K562 (cell line): ENCODE data around the gene MOSPD2. TPM values are rescaled to one million over a fixed set of nuclear protein-coding genes. Genes with fewer than 3 reads are reported as not detected.

Experiments used
- ATAC-seq: fragments of 200-7000 bp; cut with Tn5 transposase; 3 replicates; pipeline ENCODE4 v1.9.1; 2020; ENCODE audit warnings: moderate library complexity
- BruUV-seq: library from RNA; stranded (reverse); fragments of 400-500 nt; replicated peaks from 2 replicates; lab custom pipeline; 2021; lab: Mats Ljungman, UMichigan
- CTCF ChIA-PET: fragments of 300-600 bp; formaldehyde crosslinking; extraction: SDS; loops from one replicate; lab custom pipeline; 2021; ENCODE audit warnings: low intra/inter-chr PET ratio; lab: Yijun Ruan, JAX
- POLR2A ChIA-PET: fragments of 300-600, 350-650 bp; sonication (Branson Sonifier 250); formaldehyde crosslinking; extraction: SDS; loops from one replicate; lab custom pipeline; 2021; ENCODE audit warnings: antibody characterized with exemption, inconsistent platforms; lab: Yijun Ruan, JAX
- DNase-seq, 4 experiments: peaks; one replicate each; pipeline versions ENCODE4 v3.0.0 to v3.0.0-alpha.2; 2011 to 2018; ENCODE audit warnings: low spot score in 3 of 4, mixed read lengths in 3 of 4; ENCODE audit errors: extremely low read depth in 1 of 4
- FAIRE-seq: peaks from 2 replicates; lab custom pipeline; 2011; peaks lifted over from hg19 to GRCh38; lab: Jason Lieb, UNC
- H2AFZ ChIP-seq: 2 replicates; pipeline ENCODE4 v1.6.0; 2011; ENCODE audit warnings: low read depth, low read length, control low read depth, inconsistent platforms
- H3K27ac ChIP-seq: fragments of 200-600 bp; 3 replicates; pipeline ENCODE4 v1.8.0; 2011; ENCODE audit warnings: low read depth, mild to moderate bottlenecking, control low read depth, inconsistent platforms, low read length, moderate library complexity, mixed read lengths; ENCODE audit errors: extremely low read depth
- H3K27me3 ChIP-seq, 2 experiments: fragments of 300-600 bp in 1 of 2; 2 replicates in 1 of 2; 3 replicates in 1 of 2; pipeline versions ENCODE4 v1.6.0 to v1.8.0; 2011; ENCODE audit warnings: inconsistent platforms in 2 of 2, low read length in 2 of 2, mild to moderate bottlenecking in 1 of 2, mixed read lengths in 1 of 2, moderate library complexity in 1 of 2; ENCODE audit not compliant: control insufficient read depth in 2 of 2, insufficient read depth in 2 of 2
- H3K36me3 ChIP-seq: fragments of 300-600 bp; 3 replicates; pipeline ENCODE4 v1.8.0; 2011; ENCODE audit warnings: mild to moderate bottlenecking, low read length, inconsistent platforms; ENCODE audit not compliant: control insufficient read depth, insufficient read depth
- H3K4me1 ChIP-seq, 2 experiments: fragments of 200-600 bp in 1 of 2; replicated peaks in 1 of 2; 2 replicates in 1 of 2; 3 replicates in 1 of 2; pipeline versions ENCODE4 v1.5.1 to v1.8.0; 2011; ENCODE audit warnings: inconsistent platforms in 2 of 2, low read length in 2 of 2, mild to moderate bottlenecking in 1 of 2, mixed read lengths in 1 of 2, moderate library complexity in 1 of 2; ENCODE audit not compliant: control insufficient read depth in 2 of 2, insufficient read depth in 2 of 2
- H3K4me2 ChIP-seq: 2 replicates; pipeline ENCODE4 v1.6.1; 2011; ENCODE audit warnings: low read length, control low read depth, inconsistent platforms, mixed read lengths; ENCODE audit not compliant: insufficient read depth
- H3K4me3 ChIP-seq: fragments of 200-600 bp; sonication (generic), shearing (Covaris generic); 2 replicates; pipeline ENCODE4 v1.5.1; 2016; ENCODE audit warnings: control low read depth, inconsistent platforms
- H3K79me2 ChIP-seq: fragments of 200-600 bp; 3 replicates; pipeline ENCODE4 v1.8.0; 2011; ENCODE audit warnings: low read length, inconsistent platforms; ENCODE audit not compliant: control insufficient read depth, insufficient read depth
- H3K9ac ChIP-seq, 2 experiments: 2 replicates each; pipeline versions ENCODE4 v1.6.0 to v1.6.1; 2011; ENCODE audit warnings: low read depth in 2 of 2, low read length in 2 of 2, control low read depth in 1 of 2, inconsistent platforms in 1 of 2, mild to moderate bottlenecking in 1 of 2, mixed read lengths in 1 of 2; ENCODE audit not compliant: insufficient read depth in 1 of 2
- H3K9me1 ChIP-seq: one replicate; pipeline ENCODE4 v1.6.0; 2011; ENCODE audit warnings: inconsistent platforms, mild to moderate bottlenecking, low read length, moderate library complexity; ENCODE audit not compliant: control insufficient read depth, insufficient read depth
- H3K9me3 ChIP-seq: replicated peaks from 2 replicates; pipeline ENCODE4 v1.5.1; 2011; ENCODE audit warnings: low read depth, low read length, inconsistent platforms; ENCODE audit not compliant: control insufficient read depth, insufficient read depth
- H4K20me1 ChIP-seq: replicated peaks from 2 replicates; pipeline ENCODE4 v1.6.1; 2011; ENCODE audit warnings: low read length, inconsistent platforms, mixed read lengths; ENCODE audit not compliant: control insufficient read depth, insufficient read depth
- NR3C1 ChIP-seq: sonication (generic); formaldehyde crosslinking; IDR thresholded peaks from 2 replicates; pipeline ENCODE4 v1.8.1; 2022; ENCODE audit warnings: missing genetic modification reagents
- SIRT6 ChIP-seq: IDR thresholded peaks from one replicate; pipeline ENCODE4 v1.6.1; 2012; ENCODE audit warnings: low read depth, mild to moderate bottlenecking, control low read depth, inconsistent platforms, low read length, moderate library complexity
- XRCC5 ChIP-seq: fragments of 200-400 bp; formaldehyde crosslinking; IDR thresholded peaks from 2 replicates; pipeline ENCODE4 v1.6.1; 2017; ENCODE audit warnings: low read depth, mild to moderate bottlenecking, low read length
- ZNF830 ChIP-seq: fragments of 250-450 bp; sonication (Bioruptor Pico); IDR thresholded peaks from 2 replicates; pipeline ENCODE4 v1.5.0; 2021; ENCODE audit warnings: mild to moderate bottlenecking
- WGBS: fragments of 100-300 bp; shearing (Covaris generic); methylation state at CpG from one replicate; pipeline ENCODE4 v1.1.6; 2016; ENCODE audit warnings: low coverage, mixed read lengths; ENCODE audit not compliant: insufficient coverage; ENCODE audit errors: missing lambda C conversion rate; 5-methylcytosine and 5-hydroxymethylcytosine counted together
- in situ Hi-C: fragments of 300-500 bp; cut with MboI; formaldehyde crosslinking; loops from 4 replicates; pipeline ENCODE4 v1.15.0; 2018; ENCODE audit warnings: inconsistent platforms, mixed read lengths
- intact Hi-C: fragments of 100-400 bp; cut with micrococcal nuclease; formaldehyde crosslinking; loops from 2 replicates; pipeline ENCODE4 v1.14.2; 2022
- polyA plus RNA-seq, 8 experiments: library from polyadenylated mRNA; depleted of rRNA in 4 of 8; stranded (reverse) in 5 of 8; unstranded in 3 of 8; fragments of >200 nt; fragmentation: Nextera tagmentation in 2 of 8; fragmentation: Illumina TruSeq in 1 of 8; extraction: Ambion mirVana in 2 of 8; extraction: Trizol in 1 of 8; gene quantifications; 2 replicates each; pipeline versions ENCODE4 v1.2.1 to v1.2.3, GENCODE V29; 2011 to 2014; ENCODE audit warnings: inconsistent platforms in 1 of 8, missing spikeins in 1 of 8
- total RNA-seq, 7 experiments: library from RNA; depleted of rRNA in 6 of 7; stranded (reverse); fragments of >200 nt in 6 of 7; fragmentation: Illumina TruSeq in 2 of 7; extraction: Trizol in 2 of 7; gene quantifications; 2 replicates each; pipeline versions ENCODE4 v1.2.1 to v1.2.3, GENCODE V29; 2011 to 2021; ENCODE audit warnings: low replicate concordance in 1 of 7
- TF ChIP-seq, protein P1 (sequence below), 2 experiments: fragments of 450-650 bp in 1 of 2; sonication (generic) in 1 of 2; formaldehyde crosslinking in 1 of 2; IDR thresholded peaks in 1 of 2; conservative IDR thresholded peaks in 1 of 2; 2 replicates each; pipeline versions ENCODE4 v1.6.1 to v1.8.1; 2016 to 2023; ENCODE audit warnings: mild to moderate bottlenecking in 2 of 2, moderate library complexity in 2 of 2, inconsistent platforms in 1 of 2, missing genetic modification reagents in 1 of 2
- TF ChIP-seq, protein P2 (sequence below): fragments of 250-450 bp; sonication (Bioruptor Pico); IDR thresholded peaks from 2 replicates; pipeline ENCODE4 v1.8.0; 2022; ENCODE audit warnings: moderate library complexity, mild to moderate bottlenecking, inconsistent platforms
- TF ChIP-seq, protein P3 (sequence below), 2 experiments: fragments of 450-650 bp in 1 of 2; sonication (generic) in 1 of 2; formaldehyde crosslinking; conservative IDR thresholded peaks; 2 replicates each; pipeline versions ENCODE4 v1.4.0 to v1.8.1; 2020 to 2022; ENCODE audit warnings: mild to moderate bottlenecking in 1 of 2, missing genetic modification reagents in 1 of 2
- TF ChIP-seq, protein P4 (sequence below), 2 experiments: fragments of 450-650 bp; IDR thresholded peaks; 2 replicates each; pipeline ENCODE4 v1.6.1; 2016; ENCODE audit warnings: mild to moderate bottlenecking in 2 of 2, borderline replicate concordance in 1 of 2, low read depth in 1 of 2, moderate library complexity in 1 of 2

Gene MOSPD2
- total and polyA plus RNA-seq, 9 of the 15 experiments (the other 6 are each of a cell fraction or from before 2014, with no cell fraction given), result 3.9 to 12.2 (median 9.2) TPM

- TF ChIP-seq, protein P1, sequence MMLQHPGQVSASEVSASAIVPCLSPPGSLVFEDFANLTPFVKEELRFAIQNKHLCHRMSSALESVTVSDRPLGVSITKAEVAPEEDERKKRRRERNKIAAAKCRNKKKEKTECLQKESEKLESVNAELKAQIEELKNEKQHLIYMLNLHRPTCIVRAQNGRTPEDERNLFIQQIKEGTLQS (IDR thresholded peaks at IDR 0.05), result no peak
- TF ChIP-seq, protein P1 (CRISPR knock-in tag; conservative IDR thresholded peaks at IDR 0.05), result no peak
- TF ChIP-seq SIRT6, result no peak
Observed at GRCh38 chrX:14884714-14885113, 11.5 kb downstream of the MOSPD2 start (continued).

DNA sequence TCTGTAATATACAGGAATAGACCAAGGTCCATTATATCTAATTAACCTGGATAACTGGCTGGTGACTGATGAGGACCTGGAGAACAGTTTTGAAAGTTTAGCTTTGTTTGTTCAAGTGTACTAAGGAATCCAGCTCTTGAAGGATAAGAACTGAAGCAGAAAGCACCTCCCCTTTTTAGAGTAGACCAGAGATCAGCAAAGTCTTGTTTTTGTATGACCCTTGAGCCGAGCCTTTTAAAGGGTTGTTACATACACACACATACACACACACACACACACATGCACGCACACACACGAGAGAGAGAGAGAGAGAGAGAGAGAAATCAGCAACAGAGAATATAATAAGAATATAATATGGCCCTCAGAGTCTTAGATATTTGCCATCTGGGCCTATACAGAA lies 13.0 kb downstream of the MOSPD2 start:
- Histone ChIP-seq H3K9me1 (no peaks in the 10 kb centered on the region), H3K79me2 (0 out of 3 replicates have a peak, but pooled peaks cover 2% of the 10 kb centered on the region), H3K4me2 (no peak overlapping the region), H3K4me3 (no peak overlapping the region), H3K4me1 (no peaks in the 10 kb centered on the region), H3K27me3 (no peaks in the 10 kb centered on the region), H3K9me3 (no peaks in the 10 kb centered on the region), H3K27ac (no peak overlapping the region), H4K20me1 (no peaks in the 10 kb centered on the region), H3K9ac (no peak overlapping the region), H2AFZ (no peak overlapping the region), H3K36me3 (0 out of 3 replicates have a peak, but pooled peaks cover 3% of the 10 kb centered on the region)
- no CpG with 5 or more reads among the region's 3 CpGs for WGBS
- DNase-seq (no peak), FAIRE-seq (no peak), ATAC-seq (no peak)
- in situ Hi-C loops, result no loop called here
- BruUV-seq, result no TSS peak
- ChIA-PET CTCF (no interaction called here), POLR2A (no interaction called here)
- intact Hi-C loops, result no loop called here
- TF ChIP-seq XRCC5 (no peak), NR3C1 (CRISPR knock-in tag) (no peak), ZNF830 (CRISPR knock-in tag) (no peak)
- TF ChIP-seq, protein P2, sequence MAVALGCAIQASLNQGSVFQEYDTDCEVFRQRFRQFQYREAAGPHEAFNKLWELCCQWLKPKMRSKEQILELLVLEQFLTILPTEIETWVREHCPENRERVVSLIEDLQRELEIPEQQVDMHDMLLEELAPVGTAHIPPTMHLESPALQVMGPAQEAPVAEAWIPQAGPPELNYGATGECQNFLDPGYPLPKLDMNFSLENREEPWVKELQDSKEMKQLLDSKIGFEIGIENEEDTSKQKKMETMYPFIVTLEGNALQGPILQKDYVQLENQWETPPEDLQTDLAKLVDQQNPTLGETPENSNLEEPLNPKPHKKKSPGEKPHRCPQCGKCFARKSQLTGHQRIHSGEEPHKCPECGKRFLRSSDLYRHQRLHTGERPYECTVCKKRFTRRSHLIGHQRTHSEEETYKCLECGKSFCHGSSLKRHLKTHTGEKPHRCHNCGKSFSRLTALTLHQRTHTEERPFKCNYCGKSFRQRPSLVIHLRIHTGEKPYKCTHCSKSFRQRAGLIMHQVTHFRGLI (CRISPR knock-in tag), result no peak
- TF ChIP-seq, protein P3, sequence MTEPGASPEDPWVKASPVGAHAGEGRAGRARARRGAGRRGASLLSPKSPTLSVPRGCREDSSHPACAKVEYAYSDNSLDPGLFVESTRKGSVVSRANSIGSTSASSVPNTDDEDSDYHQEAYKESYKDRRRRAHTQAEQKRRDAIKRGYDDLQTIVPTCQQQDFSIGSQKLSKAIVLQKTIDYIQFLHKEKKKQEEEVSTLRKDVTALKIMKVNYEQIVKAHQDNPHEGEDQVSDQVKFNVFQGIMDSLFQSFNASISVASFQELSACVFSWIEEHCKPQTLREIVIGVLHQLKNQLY (CRISPR knock-in tag; conservative IDR thresholded peaks at IDR 0.05), result no peak
- TF ChIP-seq, protein P4, sequence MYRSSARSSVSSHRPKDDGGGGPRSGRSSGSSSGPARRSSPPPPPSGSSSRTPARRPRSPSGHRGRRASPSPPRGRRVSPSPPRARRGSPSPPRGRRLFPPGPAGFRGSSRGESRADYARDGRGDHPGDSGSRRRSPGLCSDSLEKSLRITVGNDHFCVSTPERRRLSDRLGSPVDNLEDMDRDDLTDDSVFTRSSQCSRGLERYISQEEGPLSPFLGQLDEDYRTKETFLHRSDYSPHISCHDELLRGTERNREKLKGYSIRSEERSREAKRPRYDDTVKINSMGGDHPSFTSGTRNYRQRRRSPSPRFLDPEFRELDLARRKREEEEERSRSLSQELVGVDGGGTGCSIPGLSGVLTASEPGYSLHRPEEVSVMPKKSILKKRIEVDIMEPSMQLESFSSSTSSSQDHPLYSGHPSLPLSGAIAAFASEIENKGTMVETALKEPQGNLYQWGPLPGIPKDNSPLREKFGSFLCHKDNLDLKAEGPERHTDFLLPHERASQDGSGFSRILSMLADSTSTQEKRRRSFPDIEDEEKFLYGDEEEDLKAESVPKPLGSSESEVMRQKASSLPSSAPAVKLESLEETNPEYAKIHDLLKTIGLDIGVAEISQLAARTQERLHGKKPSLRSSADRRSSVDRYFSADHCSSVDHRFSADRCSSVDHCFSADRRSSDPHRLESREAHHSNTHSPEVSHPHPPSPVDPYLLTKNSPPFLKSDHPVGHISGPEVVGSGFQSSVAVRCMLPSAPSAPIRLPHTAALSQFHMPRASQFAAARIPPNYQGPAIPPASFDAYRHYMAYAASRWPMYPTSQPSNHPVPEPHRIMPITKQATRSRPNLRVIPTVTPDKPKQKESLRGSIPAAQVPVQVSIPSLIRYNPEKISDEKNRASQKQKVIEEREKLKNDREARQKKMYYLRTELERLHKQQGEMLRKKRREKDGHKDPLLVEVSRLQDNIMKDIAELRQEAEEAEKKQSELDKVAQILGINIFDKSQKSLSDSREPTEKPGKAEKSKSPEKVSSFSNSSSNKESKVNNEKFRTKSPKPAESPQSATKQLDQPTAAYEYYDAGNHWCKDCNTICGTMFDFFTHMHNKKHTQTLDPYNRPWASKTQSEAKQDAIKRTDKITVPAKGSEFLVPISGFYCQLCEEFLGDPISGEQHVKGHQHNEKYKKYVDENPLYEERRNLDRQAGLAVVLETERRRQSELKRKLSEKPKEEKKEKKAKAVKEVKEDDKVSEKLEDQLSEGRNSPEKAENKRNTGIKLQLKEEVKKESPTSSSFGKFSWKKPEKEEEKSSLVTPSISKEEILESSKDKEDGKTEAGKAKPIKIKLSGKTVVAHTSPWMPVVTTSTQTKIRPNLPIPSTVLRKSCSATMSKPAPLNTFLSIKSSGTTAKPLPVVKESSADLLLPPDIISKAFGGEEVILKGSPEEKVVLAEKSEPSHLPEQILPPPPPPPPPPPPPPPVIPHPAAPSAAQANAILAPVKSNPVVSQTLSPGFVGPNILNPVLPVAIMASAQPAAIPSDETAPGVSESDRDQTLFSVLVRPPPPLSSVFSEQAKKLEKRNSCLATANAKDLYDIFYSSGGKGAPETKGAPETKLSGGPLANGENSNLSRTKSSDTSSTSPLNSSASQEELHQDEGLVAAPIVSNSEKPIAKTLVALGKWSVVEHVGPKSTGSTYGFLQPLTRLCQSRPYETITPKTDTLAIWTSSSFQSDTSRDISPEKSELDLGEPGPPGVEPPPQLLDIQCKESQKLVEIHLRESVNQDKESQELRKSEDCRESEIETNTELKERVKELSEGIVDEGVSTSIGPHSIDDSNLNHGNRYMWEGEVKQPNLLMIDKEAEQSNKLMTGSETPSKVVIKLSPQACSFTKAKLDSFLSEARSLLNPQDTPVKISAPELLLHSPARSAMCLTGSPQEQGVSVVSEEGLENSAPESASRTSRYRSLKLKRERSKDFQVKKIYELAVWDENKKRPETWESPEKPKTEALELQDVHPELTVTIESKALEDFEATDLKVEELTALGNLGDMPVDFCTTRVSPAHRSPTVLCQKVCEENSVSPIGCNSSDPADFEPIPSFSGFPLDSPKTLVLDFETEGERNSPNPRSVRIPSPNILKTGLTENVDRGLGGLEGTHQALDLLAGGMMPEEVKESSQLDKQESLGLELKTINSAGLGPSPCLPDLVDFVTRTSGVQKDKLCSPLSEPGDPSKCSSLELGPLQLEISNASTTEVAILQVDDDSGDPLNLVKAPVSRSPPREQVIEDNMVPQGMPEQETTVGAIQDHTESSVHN (IDR thresholded peaks at IDR 0.05; ENCODE audit: borderline replicate concordance in 1 of 2, low read depth in 1 of 2), result no peak
